HCT116 (cell line): ENCODE measurements around the gene FBN1. TPM values are rescaled to one million over a fixed set of nuclear protein-coding genes. Genes with fewer than 3 reads are reported as not detected.

Source experiments
- ATAC-seq: fragments of 200-7000 bp; cut with Tn5 transposase; 2 replicates; pipeline ENCODE4 v1.9.1; 2020; ENCODE audit warnings: mild to moderate bottlenecking, moderate library complexity
- Bru-seq: library from RNA; stranded (reverse); fragments of 400-500 nt; gene quantifications from one replicate; lab custom pipeline; 2021; lab: Mats Ljungman, UMichigan
- BruChase-seq, 2 experiments: library from RNA; stranded (reverse); fragments of 400-500 nt; gene quantifications; one replicate each; lab custom pipeline; 2021; lab: Mats Ljungman, UMichigan
- BruUV-seq: library from RNA; stranded (reverse); fragments of 400-500 nt; replicated peaks from 2 replicates; lab custom pipeline; 2021; lab: Mats Ljungman, UMichigan
- CTCF ChIA-PET: fragments of 300-600 bp; sonication (Branson Sonifier 250); formaldehyde crosslinking; loops from one replicate; lab custom pipeline; 2021; ENCODE audit warnings: antibody characterized with exemption; lab: Charles Lee
- POLR2A ChIA-PET: fragments of 300-600, 350-600 bp; sonication (Branson Sonifier 250); formaldehyde crosslinking; loops from one replicate; lab custom pipeline; 2021; ENCODE audit warnings: antibody characterized with exemption; lab: Charles Lee
- RAD21 ChIA-PET, 2 experiments: fragments of 300-600 bp; sonication (Branson Sonifier 250); formaldehyde crosslinking; loops; one replicate each; lab custom pipeline; 2023; ENCODE audit warnings: low total read pairs in 2 of 2; ENCODE audit not compliant: uncharacterized antibody in 2 of 2, unreplicated experiment in 2 of 2, low non-redundant PET in 1 of 2; lab: Charles Lee
- DNase-seq: peaks from one replicate; pipeline ENCODE4 v3.0.0-alpha.2; 2010; ENCODE audit warnings: low read depth, low spot score
- H2AFZ ChIP-seq: fragments of 200-600 bp; shearing (Covaris generic), sonication (generic); 2 replicates; pipeline ENCODE4 v1.6.1; 2017; ENCODE audit warnings: low read depth, mixed run types, mixed read lengths, antibody characterized with exemption, low read length; ENCODE audit not compliant: poor library complexity, severe bottlenecking
- H3K27ac ChIP-seq: 2 replicates; pipeline ENCODE4 v1.5.1; 2012; ENCODE audit warnings: low read depth, low read length
- H3K27me3 ChIP-seq: fragments of 200-600 bp; sonication (generic); 2 replicates; pipeline ENCODE4 v1.6.1; 2016; ENCODE audit warnings: mixed run types, low read length, mixed read lengths; ENCODE audit not compliant: insufficient read depth
- H3K36me3 ChIP-seq, 2 experiments: fragments of 200-500 bp in 1 of 2; fragments of 200-600 bp in 1 of 2; sonication (Bioruptor generic) in 1 of 2; sonication (generic) in 1 of 2; 2 replicates each; pipeline versions ENCODE4 v1.5.1 to v1.6.1; 2014 to 2016; ENCODE audit warnings: low read length in 2 of 2, inconsistent platforms in 1 of 2, mixed read lengths in 1 of 2, mixed run types in 1 of 2; ENCODE audit not compliant: insufficient read depth in 2 of 2, control insufficient read depth in 1 of 2
- H3K4me1 ChIP-seq, 2 experiments: fragments of 200-600 bp in 1 of 2; sonication (generic) in 1 of 2; 2 replicates each; pipeline versions ENCODE4 v1.5.1 to v1.6.1; 2012 to 2017; ENCODE audit warnings: low read length in 2 of 2, inconsistent platforms in 1 of 2, mild to moderate bottlenecking in 1 of 2, mixed read lengths in 1 of 2, mixed run types in 1 of 2, moderate library complexity in 1 of 2; ENCODE audit not compliant: insufficient read depth in 2 of 2, control insufficient read depth in 1 of 2
- H3K4me2 ChIP-seq: fragments of 200-600 bp; sonication (generic); 2 replicates; pipeline ENCODE4 v1.6.1; 2017; ENCODE audit warnings: mixed run types, low read length, mixed read lengths
- H3K4me3 ChIP-seq, 2 experiments: fragments of 200-600 bp in 1 of 2; sonication (generic) in 1 of 2; replicated peaks in 1 of 2; 2 replicates each; pipeline ENCODE4 v1.5.1; 2011 to 2016; ENCODE audit warnings: low read length in 2 of 2, control low read depth in 1 of 2, low read depth in 1 of 2, mild to moderate bottlenecking in 1 of 2, mixed read lengths in 1 of 2, mixed run types in 1 of 2
- H3K79me2 ChIP-seq: fragments of 200-600 bp; sonication (generic); 2 replicates; pipeline ENCODE4 v1.6.1; 2017; ENCODE audit warnings: mild to moderate bottlenecking, mixed run types, low read length, moderate library complexity, mixed read lengths; ENCODE audit not compliant: insufficient read depth
- H3K9ac ChIP-seq: fragments of 200-600 bp; sonication (generic); 2 replicates; pipeline ENCODE4 v1.6.1; 2016; ENCODE audit warnings: low read length, mixed read lengths
- H3K9me2 ChIP-seq: fragments of 200-600 bp; sonication (generic), shearing (Covaris generic); 2 replicates; pipeline ENCODE4 v1.6.1; 2017; ENCODE audit warnings: mixed run types, mild to moderate bottlenecking, moderate library complexity; ENCODE audit not compliant: insufficient read depth
- H3K9me3 ChIP-seq, 2 experiments: fragments of 200-500 bp in 1 of 2; fragments of 200-600 bp in 1 of 2; sonication (Bioruptor generic) in 1 of 2; sonication (generic) in 1 of 2; 2 replicates each; pipeline ENCODE4 v1.6.1; 2014 to 2017; ENCODE audit warnings: low read length in 2 of 2, mixed read lengths in 2 of 2, inconsistent platforms in 1 of 2, low read depth in 1 of 2, mild to moderate bottlenecking in 1 of 2, mixed run types in 1 of 2, moderate library complexity in 1 of 2; ENCODE audit not compliant: control insufficient read depth in 1 of 2, insufficient read depth in 1 of 2
- H4K20me1 ChIP-seq: fragments of 200-600 bp; sonication (generic), shearing (Covaris generic); 2 replicates; pipeline ENCODE4 v1.6.1; 2017; ENCODE audit warnings: mixed run types, mild to moderate bottlenecking, moderate library complexity; ENCODE audit not compliant: insufficient read depth
- ATF3 ChIP-seq: IDR thresholded peaks from 2 replicates; pipeline ENCODE4 v1.6.1; 2012
- CEBPB ChIP-seq: IDR thresholded peaks from 2 replicates; pipeline ENCODE4 v1.6.1; 2012; ENCODE audit warnings: low read depth
- CTCF ChIP-seq, 3 experiments: fragments of 200-600 bp in 1 of 3; sonication (generic) in 1 of 3; IDR thresholded peaks in 2 of 3; conservative IDR thresholded peaks in 1 of 3; 2 replicates each; pipeline ENCODE4 v1.5.1; 2012 to 2017; ENCODE audit warnings: low read depth in 2 of 3, low read length in 2 of 3, antibody characterized with exemption in 1 of 3, borderline replicate concordance in 1 of 3, control low read depth in 1 of 3, mild to moderate bottlenecking in 1 of 3, mixed read lengths in 1 of 3, mixed run types in 1 of 3, moderate library complexity in 1 of 3; ENCODE audit not compliant: insufficient read depth in 1 of 3
- EGR1 ChIP-seq: IDR thresholded peaks from 2 replicates; pipeline ENCODE4 v1.6.1; 2012; ENCODE audit warnings: low read depth
- ELF1 ChIP-seq: IDR thresholded peaks from 2 replicates; pipeline ENCODE4 v1.6.1; 2012; ENCODE audit warnings: low read depth, borderline replicate concordance
- EZH2phosphoT487 ChIP-seq: fragments of 200-600 bp; IDR thresholded peaks from 2 replicates; pipeline ENCODE4 v1.6.1; 2018; ENCODE audit warnings: antibody characterized with exemption, borderline replicate concordance
- FOSL1 ChIP-seq: IDR thresholded peaks from 2 replicates; pipeline ENCODE4 v1.6.1; 2012; ENCODE audit warnings: low read depth
- JUND ChIP-seq: IDR thresholded peaks from 2 replicates; pipeline ENCODE4 v1.6.1; 2012
- MAX ChIP-seq: IDR thresholded peaks from 2 replicates; pipeline ENCODE4 v1.6.1; 2012
- POLR2AphosphoS5 ChIP-seq: IDR thresholded peaks from 2 replicates; pipeline ENCODE4 v1.6.1; 2011; ENCODE audit warnings: mild to moderate bottlenecking, low read depth, low read length, moderate library complexity
- RAD21 ChIP-seq: IDR thresholded peaks from 2 replicates; pipeline ENCODE4 v1.6.1; 2012; ENCODE audit warnings: low read depth, mild to moderate bottlenecking
- REST ChIP-seq: IDR thresholded peaks from 2 replicates; pipeline ENCODE4 v1.6.1; 2012; ENCODE audit warnings: low read depth
- SIN3A ChIP-seq: IDR thresholded peaks from 2 replicates; pipeline ENCODE4 v1.6.1; 2012; ENCODE audit warnings: low read depth
- SP1 ChIP-seq: IDR thresholded peaks from 2 replicates; pipeline ENCODE4 v1.6.1; 2012; ENCODE audit warnings: low read depth
- TCF7L2 ChIP-seq: IDR thresholded peaks from 2 replicates; pipeline ENCODE4 v1.7.0; 2011; ENCODE audit warnings: borderline replicate concordance, inconsistent platforms; ENCODE audit not compliant: insufficient read depth, insufficient read length; ENCODE audit errors: extremely low read depth
- YY1 ChIP-seq: IDR thresholded peaks from 2 replicates; pipeline ENCODE4 v1.6.1; 2011; ENCODE audit warnings: low read length, low read depth, moderate library complexity, mild to moderate bottlenecking; ENCODE audit not compliant: insufficient replicate concordance; ENCODE audit errors: extremely low read depth
- ZFX ChIP-seq: fragments of 450-650 bp; IDR thresholded peaks from 2 replicates; pipeline ENCODE4 v1.6.1; 2017
- ZNF274 ChIP-seq: fragments of 200-500 bp; sonication (Bioruptor generic); IDR thresholded peaks from 2 replicates; pipeline ENCODE4 v1.6.1; 2014; ENCODE audit warnings: mild to moderate bottlenecking, low read depth, low read length, inconsistent platforms
- intact Hi-C: fragments of 100-400 bp; cut with micrococcal nuclease; formaldehyde crosslinking; loops from 2 replicates; pipeline ENCODE4 v1.10.0; 2022
- long read RNA-seq: library from polyadenylated mRNA; unstranded; transcript quantifications from one replicate; pipeline ENCODE4 v2.0.0, GENCODE V29; 2021; ENCODE audit not compliant: unreplicated experiment
- polyA plus RNA-seq: library from polyadenylated mRNA; unstranded; fragments of >200 nt; gene quantifications from 2 replicates; pipeline ENCODE4 v1.2.1, GENCODE V29; 2012; ENCODE audit warnings: missing spikeins
- total RNA-seq: library from RNA; stranded (reverse); gene quantifications from one replicate; pipeline ENCODE4 v1.2.1, GENCODE V29; 2021; ENCODE audit not compliant: unreplicated experiment

FBN1 gene
- total RNA-seq: 1.7 TPM
- polyA plus RNA-seq: 0.74 and 0.79 TPM in 2 replicates
- Bru-seq, nascent RNA: percentile 30 among the genes with signal in this experiment
- percentile 21 among the genes with signal in this experiment for BruChase-seq, experiment 1, labeled RNA remaining after a 6-hour chase
- percentile 23 among the genes with signal in this experiment for BruChase-seq, experiment 2, labeled RNA remaining after a 2-hour chase
- long read RNA-seq: 0 reads

- Histone ChIP-seq H3K27me3 (no peaks in the 10 kb centered on the region), H3K9me2 (no peaks in the 10 kb centered on the region; the same call in 1 of the 2 replicates), H3K9ac (no peak within 1 kb of the TSS), H3K27ac (no peak within 1 kb of the TSS), H3K4me2 (no peak within 1 kb of the TSS), H2AFZ (no peak within 1 kb of the TSS), H3K79me2 (no peaks in the 10 kb centered on the region), H3K4me3 (no peak within 1 kb of the TSS), H4K20me1 (no peaks in the 10 kb centered on the region), H3K36me3 (no peaks in the 10 kb centered on the region), H3K4me1 (no peaks in the 10 kb centered on the region; a peak in 1 of 4 replicates), H3K9me3 (no peaks in the 10 kb centered on the region)
- CTCF ChIA-PET: no interaction called here
- no peak for TF ChIP-seq ATF3
- TF ChIP-seq YY1: no peak
- TF ChIP-seq CEBPB: no peak
- TF ChIP-seq CTCF (IDR thresholded peaks at IDR 0.05 in 2 of 3, conservative IDR thresholded peaks at IDR 0.05 in 1 of 3; ENCODE audit: borderline replicate concordance in 1 of 3, insufficient read depth in 1 of 3, low read depth in 2 of 3, low read length in 2 of 3): no peak
- TF ChIP-seq ZFX: no peak
- TF ChIP-seq ELF1: no peak
- no peak for TF ChIP-seq POLR2AphosphoS5
- no peak for TF ChIP-seq SIN3A
- TF ChIP-seq TCF7L2: no peak
- TF ChIP-seq EZH2phosphoT487: no peak
- TF ChIP-seq MAX: no peak
- no peak for TF ChIP-seq JUND
- TF ChIP-seq ZNF274: no peak
- no peak for TF ChIP-seq SP1
- no peak for TF ChIP-seq FOSL1
- no peak for TF ChIP-seq RAD21
- TF ChIP-seq EGR1: no peak
- no peak for TF ChIP-seq REST
- no peak for ATAC-seq
- no peak for DNase-seq
- RAD21 ChIA-PET: no interaction called here
- POLR2A ChIA-PET: no interaction called here
- intact Hi-C loops: no loop called here
- BruUV-seq: no TSS peak
These were observed at the start of gene FBN1 for GRCh38 chr15:48645558-48646330. FBN1 (minus strand) TSS chr15:48645709; CDS start chr15:48644769, 940 bp downstream.
